ENCODE results near the gene BRF1. TPM values are rescaled to one million over a fixed set of nuclear protein-coding genes. Genes with fewer than 3 reads are reported as not detected.

The BRF1 gene
- total and polyA plus RNA-seq, 2 experiments from 2014 or later: 23.6 to 35.9 TPM

DNA sequence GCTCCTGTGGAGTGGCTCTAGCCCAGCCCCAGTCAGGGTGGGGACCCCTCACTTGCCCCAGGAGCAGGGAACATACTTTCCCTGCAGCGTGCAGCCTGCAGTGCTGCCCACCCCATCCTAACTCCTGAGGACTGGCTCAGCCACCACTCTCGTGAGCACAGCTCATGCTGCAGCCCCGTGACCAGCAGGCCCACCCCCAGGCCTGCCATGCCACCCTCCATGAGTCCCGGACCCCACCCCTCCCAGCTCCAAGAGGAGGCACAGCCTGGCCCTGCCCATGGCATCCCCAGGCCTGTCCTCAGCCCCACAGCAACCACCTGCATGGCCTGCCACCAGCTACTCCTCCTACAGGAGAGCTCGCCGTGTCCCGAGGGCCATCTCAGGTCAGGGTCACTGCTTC, 128.3 kb downstream of the BRF1 start:
- Histone ChIP-seq H3K27me3 (peaks cover 14% of the 10 kb centered on the region), H3K79me2 (no peaks in the 10 kb centered on the region), H3K9me3 (ENCODE audit: low read depth) (no peaks in the 10 kb centered on the region), H2AFZ (no peak overlapping the region), H3K27ac (no peak overlapping the region), H3K4me1 (ENCODE audit: insufficient read depth) (peaks cover 5% of the 10 kb centered on the region), H4K20me1 (ENCODE audit: insufficient read depth, poor library complexity, severe bottlenecking) (no peaks in the 10 kb centered on the region), H3K4me3 (no peak overlapping the region), H3K36me3 (replicated peaks; ENCODE audit: insufficient read depth, low read depth) (no peaks in the 10 kb centered on the region), H3K4me2 (no peak overlapping the region), H3K9me2 (replicated peaks; ENCODE audit: insufficient read depth) (no peaks in the 10 kb centered on the region)
- DNase-seq (ENCODE audit: low spot score): no peak
- TF ChIP-seq, protein P1, sequence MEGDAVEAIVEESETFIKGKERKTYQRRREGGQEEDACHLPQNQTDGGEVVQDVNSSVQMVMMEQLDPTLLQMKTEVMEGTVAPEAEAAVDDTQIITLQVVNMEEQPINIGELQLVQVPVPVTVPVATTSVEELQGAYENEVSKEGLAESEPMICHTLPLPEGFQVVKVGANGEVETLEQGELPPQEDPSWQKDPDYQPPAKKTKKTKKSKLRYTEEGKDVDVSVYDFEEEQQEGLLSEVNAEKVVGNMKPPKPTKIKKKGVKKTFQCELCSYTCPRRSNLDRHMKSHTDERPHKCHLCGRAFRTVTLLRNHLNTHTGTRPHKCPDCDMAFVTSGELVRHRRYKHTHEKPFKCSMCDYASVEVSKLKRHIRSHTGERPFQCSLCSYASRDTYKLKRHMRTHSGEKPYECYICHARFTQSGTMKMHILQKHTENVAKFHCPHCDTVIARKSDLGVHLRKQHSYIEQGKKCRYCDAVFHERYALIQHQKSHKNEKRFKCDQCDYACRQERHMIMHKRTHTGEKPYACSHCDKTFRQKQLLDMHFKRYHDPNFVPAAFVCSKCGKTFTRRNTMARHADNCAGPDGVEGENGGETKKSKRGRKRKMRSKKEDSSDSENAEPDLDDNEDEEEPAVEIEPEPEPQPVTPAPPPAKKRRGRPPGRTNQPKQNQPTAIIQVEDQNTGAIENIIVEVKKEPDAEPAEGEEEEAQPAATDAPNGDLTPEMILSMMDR (IDR thresholded peaks at IDR 0.05; ENCODE audit: poor library complexity): no peak
- TF ChIP-seq EZH2 (IDR thresholded peaks at IDR 0.05; ENCODE audit: borderline replicate concordance) (no peak), EZH2phosphoT487 (IDR thresholded peaks at IDR 0.05; ENCODE audit: low read depth, severe bottlenecking, unreplicated experiment) (no peak)
- whole genome bisulfite sequencing (ENCODE audit: low lambda C conversion rate, missing lambda C conversion rate): 72% methylated on average over 6 of the region's 7 CpGs

DNA sequence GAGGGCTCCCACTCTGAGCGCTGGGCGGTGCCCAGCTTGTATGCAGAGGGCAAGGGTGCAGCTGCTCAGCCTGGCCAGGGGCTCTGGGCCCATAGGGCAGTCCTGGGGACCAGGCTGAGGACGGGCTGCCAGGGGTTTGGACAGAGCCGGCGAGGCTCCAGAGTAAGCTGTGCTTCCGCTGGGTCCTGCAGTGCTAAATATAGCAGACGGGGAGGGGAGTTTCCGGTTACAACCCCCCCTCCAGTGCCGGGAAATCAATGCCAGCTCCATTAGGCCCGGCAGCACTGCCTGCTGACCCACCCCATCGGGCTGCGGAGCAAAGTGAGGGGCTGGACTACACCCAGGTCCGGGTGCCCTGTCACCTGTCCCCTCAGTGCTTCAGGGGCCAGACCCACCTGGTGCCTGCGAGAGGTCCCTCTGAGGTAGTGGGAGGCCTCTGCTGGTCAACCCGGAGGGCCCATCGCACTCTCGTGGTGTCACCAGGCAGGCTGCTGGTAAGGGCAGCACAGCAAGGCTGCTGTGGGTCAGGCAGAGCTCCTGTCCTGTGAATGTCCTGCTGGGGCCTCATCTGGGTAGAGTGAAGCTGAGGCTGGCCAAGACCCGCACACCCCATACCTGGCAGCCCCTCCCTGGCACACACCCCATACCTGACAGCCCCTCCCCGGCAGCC, 129.7 kb downstream of the BRF1 start:
- Histone ChIP-seq H3K36me3 (replicated peaks; ENCODE audit: insufficient read depth, low read depth) (no peaks in the 10 kb centered on the region), H2AFZ (no peak overlapping the region), H3K27ac (no peak overlapping the region), H3K9me3 (ENCODE audit: low read depth) (no peaks in the 10 kb centered on the region), H3K27me3 (peaks cover 21% of the 10 kb centered on the region), H3K79me2 (no peaks in the 10 kb centered on the region), H3K4me1 (ENCODE audit: insufficient read depth) (peaks cover 5% of the 10 kb centered on the region), H3K4me3 (no peak overlapping the region), H3K4me2 (no peak overlapping the region), H4K20me1 (ENCODE audit: insufficient read depth, poor library complexity, severe bottlenecking) (no peaks in the 10 kb centered on the region), H3K9me2 (replicated peaks; ENCODE audit: insufficient read depth) (no peaks in the 10 kb centered on the region)
- no peak for DNase-seq (ENCODE audit: low spot score)
- no peak for TF ChIP-seq EZH2phosphoT487 (IDR thresholded peaks at IDR 0.05; ENCODE audit: low read depth, severe bottlenecking, unreplicated experiment)
- TF ChIP-seq, protein P1 (IDR thresholded peaks at IDR 0.05; ENCODE audit: poor library complexity): no peak
- no peak for TF ChIP-seq EZH2 (IDR thresholded peaks at IDR 0.05; ENCODE audit: borderline replicate concordance)
- WGBS (ENCODE audit: low lambda C conversion rate, missing lambda C conversion rate): 55% methylated on average over 19 of the region's 19 CpGs

DNA sequence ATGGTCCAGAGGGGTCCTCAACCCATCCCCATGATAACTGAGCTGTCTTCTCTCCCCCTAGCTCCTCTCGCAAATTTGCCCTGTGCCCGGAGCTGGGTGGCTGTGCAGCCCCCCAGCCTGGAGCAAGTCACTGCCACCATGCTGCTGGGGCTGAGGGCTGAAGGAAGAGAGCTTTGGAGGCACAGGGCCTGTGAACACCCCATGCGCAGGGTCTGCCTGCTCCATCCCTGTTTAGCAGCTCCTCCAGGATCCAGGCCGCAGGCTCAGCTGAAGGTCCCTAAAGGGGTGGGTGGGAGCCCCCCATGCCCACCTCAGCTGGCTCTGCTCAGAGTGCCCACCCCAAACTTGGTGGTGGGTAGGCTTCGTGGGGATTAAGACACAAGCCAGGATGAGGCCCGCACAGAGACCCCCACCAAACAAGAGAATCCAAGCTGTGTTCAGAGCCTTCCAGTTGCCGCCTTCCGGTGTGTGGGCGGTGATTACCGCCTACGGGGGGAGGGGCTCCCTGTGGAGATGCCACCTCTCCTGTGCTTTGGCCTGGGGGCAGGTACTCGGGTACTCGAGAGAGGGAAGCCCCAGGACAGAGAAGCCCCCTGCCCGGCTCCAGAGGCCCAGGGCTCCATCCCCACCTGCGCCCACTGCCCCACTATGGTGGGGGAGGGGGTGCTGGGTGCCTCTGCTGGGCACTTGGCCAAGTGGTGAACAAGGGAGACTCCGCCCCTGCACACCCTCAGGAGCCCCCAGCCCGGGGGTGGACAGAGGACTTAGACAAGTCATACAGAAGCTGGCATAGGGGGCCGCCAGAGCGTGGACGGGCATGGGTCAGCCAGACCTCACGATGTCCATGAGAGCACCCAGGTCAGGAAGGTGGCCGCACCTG, 130.8 kb downstream of the BRF1 start:
- no peak overlapping the region for H3K27ac ChIP-seq

More for the DNA sequence above, 130.8 kb downstream of the BRF1 start:
- WGBS (ENCODE audit: low lambda C conversion rate, missing lambda C conversion rate): 80% methylated on average over 22 of the region's 22 CpGs
- Histone ChIP-seq H3K4me2 (no peak overlapping the region), H2AFZ (no peak overlapping the region), H3K4me3 (no peak overlapping the region), H3K9me2 (replicated peaks; ENCODE audit: insufficient read depth) (no peaks in the 10 kb centered on the region), H3K79me2 (no peaks in the 10 kb centered on the region), H3K9me3 (ENCODE audit: low read depth) (no peaks in the 10 kb centered on the region), H3K4me1 (ENCODE audit: insufficient read depth) (peaks cover 5% of the 10 kb centered on the region), H4K20me1 (ENCODE audit: insufficient read depth, poor library complexity, severe bottlenecking) (no peaks in the 10 kb centered on the region), H3K27me3 (peaks cover 21% of the 10 kb centered on the region), H3K36me3 (replicated peaks; ENCODE audit: insufficient read depth, low read depth) (no peaks in the 10 kb centered on the region)
- no peak for DNase-seq (ENCODE audit: low spot score)
- TF ChIP-seq EZH2 (IDR thresholded peaks at IDR 0.05; ENCODE audit: borderline replicate concordance) (no peak), EZH2phosphoT487 (IDR thresholded peaks at IDR 0.05; ENCODE audit: low read depth, severe bottlenecking, unreplicated experiment) (no peak)
- TF ChIP-seq, protein P1 (IDR thresholded peaks at IDR 0.05; ENCODE audit: poor library complexity): no peak

Data from hepatocyte (in vitro differentiated cells).